A673 (cell line): Measurements from ENCODE around the gene RNF128. TPM values are rescaled to one million over a fixed set of nuclear protein-coding genes. Genes with fewer than 3 reads are reported as not detected.
"Not testable (repeated sequence)": the region's sequence is repeated elsewhere in the genome, so short reads cannot be mapped to it uniquely, and the experiment has no call there.

Source experiments
- BruUV-seq: library from RNA; stranded (reverse); fragments of 400-500 nt; replicated peaks from 2 replicates; lab custom pipeline; 2021; lab: Mats Ljungman, UMichigan
- CTCF ChIA-PET: fragments of 300-600 bp; sonication (Branson Sonifier 250); formaldehyde crosslinking; loops from one replicate; lab custom pipeline; 2022; ENCODE audit warnings: antibody characterized with exemption; lab: Charles Lee
- POLR2A ChIA-PET: fragments of 300-600 bp; sonication (Branson Sonifier 250); formaldehyde crosslinking; loops from one replicate; lab custom pipeline; 2022; ENCODE audit warnings: antibody characterized with exemption; ENCODE audit not compliant: low non-redundant PET; lab: Charles Lee
- DNase-seq: peaks from one replicate; pipeline ENCODE4 v3.0.0-alpha.2; 2015; ENCODE audit warnings: low spot score
- H3K27ac ChIP-seq: fragments of 200-600 bp; sonication (generic); 2 replicates; pipeline ENCODE4 v1.5.1; 2016; ENCODE audit warnings: mixed run types, low read depth, mild to moderate bottlenecking, mixed read lengths, antibody characterized with exemption, low read length; ENCODE audit not compliant: poor library complexity, severe bottlenecking
- H3K27me3 ChIP-seq: fragments of 200-600 bp; sonication (generic); replicated peaks from 2 replicates; pipeline ENCODE4 v1.6.1; 2017; ENCODE audit warnings: mixed run types, low read depth, mild to moderate bottlenecking, mixed read lengths, antibody characterized with exemption, low read length; ENCODE audit not compliant: insufficient read depth, poor library complexity
- H3K36me3 ChIP-seq: fragments of 200-600 bp; sonication (generic); 2 replicates; pipeline ENCODE4 v1.6.1; 2016; ENCODE audit warnings: mixed run types, mild to moderate bottlenecking, mixed read lengths, antibody characterized with exemption, low read length; ENCODE audit not compliant: insufficient read depth, poor library complexity, severe bottlenecking
- H3K4me1 ChIP-seq: fragments of 200-600 bp; sonication (generic); 2 replicates; pipeline ENCODE4 v1.6.1; 2017; ENCODE audit warnings: mixed run types, mild to moderate bottlenecking, mixed read lengths, antibody characterized with exemption, low read length; ENCODE audit not compliant: insufficient read depth, poor library complexity, severe bottlenecking
- H3K4me3 ChIP-seq: fragments of 200-600 bp; sonication (generic); 2 replicates; pipeline ENCODE4 v1.5.1; 2016; ENCODE audit warnings: low read depth, mixed run types, mild to moderate bottlenecking, mixed read lengths, low read length; ENCODE audit not compliant: poor library complexity, severe bottlenecking
- H3K9me3 ChIP-seq: fragments of 200-600 bp; sonication (generic); 2 replicates; pipeline ENCODE4 v1.6.1; 2016; ENCODE audit warnings: mixed run types, low read depth, mild to moderate bottlenecking, mixed read lengths, antibody characterized with exemption, low read length; ENCODE audit not compliant: poor library complexity, severe bottlenecking
- EZH2 ChIP-seq: fragments of 200-600 bp; sonication (generic); IDR thresholded peaks from 2 replicates; pipeline ENCODE4 v1.6.1; 2017; ENCODE audit warnings: borderline replicate concordance, low read depth, mild to moderate bottlenecking, mixed read lengths, antibody characterized with exemption, low read length; ENCODE audit not compliant: poor library complexity, severe bottlenecking
- intact Hi-C: fragments of 100-400 bp; cut with micrococcal nuclease; formaldehyde crosslinking; loops from one replicate; pipeline ENCODE4 v1.10.0; 2022; ENCODE audit not compliant: unreplicated experiment
- total RNA-seq: library from RNA; stranded (reverse); gene quantifications from 2 replicates; pipeline ENCODE4 v1.2.3, GENCODE V29; 2021
- TF ChIP-seq, protein P1 (sequence below): fragments of 300-800, 200-600 bp; sonication (generic); conservative IDR thresholded peaks from 2 replicates; pipeline ENCODE4 v1.5.1; 2017; ENCODE audit warnings: low read depth, mild to moderate bottlenecking, antibody characterized with exemption, low read length, moderate library complexity, mixed read lengths

Gene RNF128
- total RNA-seq, 1 experiment from 2014 or later = not detected

DNA sequence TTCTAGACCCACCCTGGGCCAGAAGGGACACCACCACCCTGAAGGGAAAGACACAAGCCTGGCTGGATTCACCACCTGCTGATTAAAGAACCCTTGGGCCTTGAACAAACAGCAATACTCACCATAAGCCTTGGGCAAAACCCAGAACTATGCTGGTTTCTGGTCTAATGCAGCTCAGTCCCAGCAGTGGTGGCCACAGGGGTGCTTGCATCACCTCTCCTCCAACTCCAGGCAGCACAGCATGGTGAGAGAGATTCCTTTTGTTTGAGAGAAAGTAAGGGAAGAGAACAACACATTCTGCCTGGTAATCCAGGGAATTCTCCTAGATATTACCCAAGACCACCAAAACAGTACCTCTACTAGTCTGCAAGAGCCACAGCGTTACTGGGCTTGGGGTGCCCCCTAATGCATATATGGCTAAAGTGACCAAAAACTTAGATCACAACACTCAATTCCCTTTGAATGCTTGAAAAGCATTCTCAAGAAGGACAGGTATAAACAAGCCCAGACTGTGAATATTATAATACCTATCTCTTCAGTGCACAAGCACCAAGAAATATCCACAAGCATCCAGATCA lies 25.7 kb downstream of the RNF128 start:
- BruUV-seq = no TSS peak
- intact Hi-C loops = no loop called here
- H3K36me3 ChIP-seq = no peaks in the 10 kb centered on the region
- H3K27ac ChIP-seq = no peak overlapping the region
- POLR2A ChIA-PET = no interaction called here
- CTCF ChIA-PET = no interaction called here
- no peaks in the 10 kb centered on the region for H3K4me1 ChIP-seq
- no peaks in the 10 kb centered on the region for H3K9me3 ChIP-seq
- TF ChIP-seq, protein P1, sequence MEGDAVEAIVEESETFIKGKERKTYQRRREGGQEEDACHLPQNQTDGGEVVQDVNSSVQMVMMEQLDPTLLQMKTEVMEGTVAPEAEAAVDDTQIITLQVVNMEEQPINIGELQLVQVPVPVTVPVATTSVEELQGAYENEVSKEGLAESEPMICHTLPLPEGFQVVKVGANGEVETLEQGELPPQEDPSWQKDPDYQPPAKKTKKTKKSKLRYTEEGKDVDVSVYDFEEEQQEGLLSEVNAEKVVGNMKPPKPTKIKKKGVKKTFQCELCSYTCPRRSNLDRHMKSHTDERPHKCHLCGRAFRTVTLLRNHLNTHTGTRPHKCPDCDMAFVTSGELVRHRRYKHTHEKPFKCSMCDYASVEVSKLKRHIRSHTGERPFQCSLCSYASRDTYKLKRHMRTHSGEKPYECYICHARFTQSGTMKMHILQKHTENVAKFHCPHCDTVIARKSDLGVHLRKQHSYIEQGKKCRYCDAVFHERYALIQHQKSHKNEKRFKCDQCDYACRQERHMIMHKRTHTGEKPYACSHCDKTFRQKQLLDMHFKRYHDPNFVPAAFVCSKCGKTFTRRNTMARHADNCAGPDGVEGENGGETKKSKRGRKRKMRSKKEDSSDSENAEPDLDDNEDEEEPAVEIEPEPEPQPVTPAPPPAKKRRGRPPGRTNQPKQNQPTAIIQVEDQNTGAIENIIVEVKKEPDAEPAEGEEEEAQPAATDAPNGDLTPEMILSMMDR = no peak
- TF ChIP-seq EZH2 = no peak
- peak; percentile 0 for DNase-seq
- H3K27me3 ChIP-seq = no peaks in the 10 kb centered on the region
- no peak overlapping the region for H3K4me3 ChIP-seq

DNA sequence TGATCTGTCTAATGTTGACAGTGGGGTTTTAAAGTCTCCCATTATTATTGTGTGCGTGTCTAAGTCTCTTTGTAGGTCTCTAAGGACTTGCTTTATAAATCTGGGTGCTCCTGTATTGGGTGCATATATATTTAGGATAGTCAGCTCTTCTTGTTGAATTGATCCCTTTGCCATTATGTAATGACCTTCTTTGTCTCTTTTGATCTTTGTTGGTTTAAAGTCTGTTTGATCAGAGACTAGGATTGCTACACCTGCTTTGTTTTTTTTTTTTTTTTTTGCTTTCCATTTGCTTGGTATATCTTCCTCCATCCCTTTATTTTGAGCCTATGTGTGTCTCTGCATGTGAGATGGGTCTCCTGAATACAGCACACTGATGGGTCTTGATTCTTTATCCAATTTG lies 42.8 kb downstream of the RNF128 start:
- H3K9me3 ChIP-seq, BruUV-seq, H3K4me1 ChIP-seq, H3K36me3 ChIP-seq, H3K4me3 ChIP-seq, H3K27ac ChIP-seq, CTCF ChIA-PET, DNase-seq, POLR2A ChIA-PET, H3K27me3 ChIP-seq, intact Hi-C loops: not testable (repeated sequence)

DNA sequence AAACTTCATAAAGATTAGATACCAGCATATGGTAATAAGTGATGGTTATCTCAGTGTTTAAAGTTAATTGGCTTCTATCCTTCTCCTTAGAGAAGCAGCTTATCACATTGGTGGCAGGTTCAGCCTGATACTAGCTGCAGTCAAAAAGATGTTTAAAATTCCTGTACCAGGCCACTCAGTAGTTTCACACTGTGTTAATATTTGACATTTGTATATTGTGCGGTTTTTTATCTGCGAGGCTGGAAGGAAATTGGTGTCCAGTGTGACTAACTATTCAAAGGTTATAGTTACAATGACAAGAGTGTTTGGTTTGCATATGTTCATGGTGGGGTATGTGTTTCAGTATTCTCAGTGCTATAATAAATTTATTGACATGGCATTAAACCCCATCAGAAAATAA lies 48.5 kb downstream of the RNF128 start:
- TF ChIP-seq, protein P1 = no peak
- POLR2A ChIA-PET = no interaction called here
- BruUV-seq = no TSS peak
- Histone ChIP-seq H3K36me3 (no peaks in the 10 kb centered on the region), H3K4me1 (no peaks in the 10 kb centered on the region), H3K9me3 (no peaks in the 10 kb centered on the region), H3K4me3 (no peak overlapping the region), H3K27ac (no peak overlapping the region), H3K27me3 (peaks cover 1% of the 10 kb centered on the region)
- DNase-seq = no peak
- CTCF ChIA-PET = no interaction called here
- intact Hi-C loops = no loop called here

DNA sequence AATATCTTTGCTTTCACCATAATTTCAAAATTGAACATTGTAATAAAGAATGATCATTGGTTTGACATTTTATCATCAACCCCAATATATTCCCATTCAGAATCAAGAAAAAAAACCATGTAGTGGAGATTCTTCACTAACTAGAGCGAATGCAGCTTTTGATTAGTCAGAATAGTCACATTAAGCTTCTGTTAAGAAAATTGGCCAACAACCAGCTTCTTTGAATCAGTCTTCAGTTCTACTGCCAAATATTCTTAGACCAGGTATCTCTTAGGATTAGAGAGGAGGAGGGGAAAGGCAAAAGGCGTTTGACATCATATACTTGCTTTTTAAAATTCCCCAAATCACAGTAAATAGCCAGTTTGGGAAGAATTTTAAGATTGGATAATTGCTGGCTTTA lies 53.8 kb downstream of the RNF128 start:
- Histone ChIP-seq H3K4me1 (no peaks in the 10 kb centered on the region), H3K9me3 (no peaks in the 10 kb centered on the region), H3K4me3 (no peak overlapping the region), H3K36me3 (no peaks in the 10 kb centered on the region), H3K27me3 (peaks cover 22% of the 10 kb centered on the region), H3K27ac (no peak overlapping the region)
- intact Hi-C loops = no loop called here
- ChIA-PET POLR2A (no interaction called here), CTCF (no interaction called here)
- no TSS peak for BruUV-seq
- DNase-seq = no peak
- TF ChIP-seq EZH2 = no peak
